GM12878 (cell line): ENCODE data around the gene MMP19. TPM values are rescaled to one million over a fixed set of nuclear protein-coding genes. Genes with fewer than 3 reads are reported as not detected.
A peak's percentile ranks its signal among the peaks of the same experiment; 100 is the strongest.

ENCODE experiments used
- CBFB ChIP-seq: IDR thresholded peaks from 2 replicates; pipeline ENCODE4 v1.6.1; 2016; ENCODE audit warnings: antibody characterized with exemption, low read depth
- E2F8 ChIP-seq: fragments of 450-650 bp; IDR thresholded peaks from 2 replicates; pipeline ENCODE4 v1.6.1; 2018; ENCODE audit warnings: mild to moderate bottlenecking, low read depth, moderate library complexity; ENCODE audit not compliant: partially characterized antibody
- ESRRA ChIP-seq: IDR thresholded peaks from 2 replicates; pipeline ENCODE4 v1.6.1; 2012; ENCODE audit warnings: mild to moderate bottlenecking, low read length, improper control_type of control experiment
- FOXM1 ChIP-seq: IDR thresholded peaks from 2 replicates; pipeline ENCODE4 v1.6.1; 2012; ENCODE audit warnings: low read depth, mild to moderate bottlenecking, inconsistent platforms, low read length, moderate library complexity
- JUNB ChIP-seq: IDR thresholded peaks from 2 replicates; pipeline ENCODE4 v1.6.1; 2016; ENCODE audit warnings: antibody characterized with exemption, mild to moderate bottlenecking
- MTA3 ChIP-seq: IDR thresholded peaks from 2 replicates; pipeline ENCODE4 v1.6.1; 2012; ENCODE audit warnings: low read length, inconsistent platforms, borderline replicate concordance
- RB1 ChIP-seq: fragments of 450-650 bp; formaldehyde crosslinking; IDR thresholded peaks from 2 replicates; pipeline ENCODE4 v1.6.1; 2017; ENCODE audit warnings: mild to moderate bottlenecking, borderline replicate concordance
- RUNX3 ChIP-seq: IDR thresholded peaks from 2 replicates; pipeline ENCODE4 v1.6.1; 2012; ENCODE audit warnings: low read length, inconsistent platforms
- SUPT20H ChIP-seq: IDR thresholded peaks from 2 replicates; pipeline ENCODE4 v1.6.1; 2011; ENCODE audit warnings: low read depth, mild to moderate bottlenecking, low read length, moderate library complexity, borderline replicate concordance; ENCODE audit not compliant: control insufficient read depth
- SUZ12 ChIP-seq: fragments of 200-600 bp; sonication (generic); IDR thresholded peaks from one replicate; pipeline ENCODE4 v1.6.1; 2018; ENCODE audit warnings: antibody characterized with exemption, mild to moderate bottlenecking; ENCODE audit not compliant: unreplicated experiment
- TBL1XR1 ChIP-seq: IDR thresholded peaks from 2 replicates; pipeline ENCODE4 v1.6.1; 2012; ENCODE audit warnings: low read depth, low read length, improper control_type of control experiment
- ZBTB11 ChIP-seq: fragments of 450-650 bp; formaldehyde crosslinking; IDR thresholded peaks from 2 replicates; pipeline ENCODE4 v1.5.0; 2022; ENCODE audit warnings: mild to moderate bottlenecking, missing genetic modification characterization
- ZNF687 ChIP-seq: fragments of 450-650 bp; IDR thresholded peaks from 2 replicates; pipeline ENCODE4 v1.6.1; 2017; ENCODE audit warnings: mild to moderate bottlenecking, moderate library complexity
- polyA plus RNA-seq, 11 experiments: library from polyadenylated mRNA; depleted of rRNA in 4 of 11; unstranded in 6 of 11; stranded (reverse) in 5 of 11; fragments of >200 nt; fragmentation: Nextera tagmentation in 4 of 11; fragmentation: Illumina TruSeq in 1 of 11; extraction: Ambion mirVana in 4 of 11; extraction: Trizol in 1 of 11; gene quantifications; 1 replicate in 1 of 11; 2 replicates in 10 of 11; pipeline versions ENCODE4 v1.2.1 to v1.2.3, GENCODE V29; 2011 to 2016; ENCODE audit warnings: inconsistent platforms in 2 of 11, missing spikeins in 2 of 11, low read depth in 1 of 11
- total RNA-seq, 4 experiments: library from RNA; depleted of rRNA in 3 of 4; stranded (reverse); fragments of >200 nt in 3 of 4; fragmentation: Illumina TruSeq in 1 of 4; extraction: Trizol in 1 of 4; gene quantifications; 2 replicates each; pipeline versions ENCODE4 v1.2.1 to v1.2.3, GENCODE V29; 2013 to 2021
- TF ChIP-seq, protein P1 (sequence below): fragments of 450-650 bp; IDR thresholded peaks from 2 replicates; pipeline ENCODE4 v1.6.1; 2017; ENCODE audit warnings: antibody characterized with exemption, mild to moderate bottlenecking, moderate library complexity

Gene MMP19
- total and polyA plus RNA-seq, 10 of the 15 experiments (the other 5 are each of a cell fraction or from before 2014, with no cell fraction given): 0.03 to 0.04 (median 0.04) TPM; not detected in 7

DNA sequence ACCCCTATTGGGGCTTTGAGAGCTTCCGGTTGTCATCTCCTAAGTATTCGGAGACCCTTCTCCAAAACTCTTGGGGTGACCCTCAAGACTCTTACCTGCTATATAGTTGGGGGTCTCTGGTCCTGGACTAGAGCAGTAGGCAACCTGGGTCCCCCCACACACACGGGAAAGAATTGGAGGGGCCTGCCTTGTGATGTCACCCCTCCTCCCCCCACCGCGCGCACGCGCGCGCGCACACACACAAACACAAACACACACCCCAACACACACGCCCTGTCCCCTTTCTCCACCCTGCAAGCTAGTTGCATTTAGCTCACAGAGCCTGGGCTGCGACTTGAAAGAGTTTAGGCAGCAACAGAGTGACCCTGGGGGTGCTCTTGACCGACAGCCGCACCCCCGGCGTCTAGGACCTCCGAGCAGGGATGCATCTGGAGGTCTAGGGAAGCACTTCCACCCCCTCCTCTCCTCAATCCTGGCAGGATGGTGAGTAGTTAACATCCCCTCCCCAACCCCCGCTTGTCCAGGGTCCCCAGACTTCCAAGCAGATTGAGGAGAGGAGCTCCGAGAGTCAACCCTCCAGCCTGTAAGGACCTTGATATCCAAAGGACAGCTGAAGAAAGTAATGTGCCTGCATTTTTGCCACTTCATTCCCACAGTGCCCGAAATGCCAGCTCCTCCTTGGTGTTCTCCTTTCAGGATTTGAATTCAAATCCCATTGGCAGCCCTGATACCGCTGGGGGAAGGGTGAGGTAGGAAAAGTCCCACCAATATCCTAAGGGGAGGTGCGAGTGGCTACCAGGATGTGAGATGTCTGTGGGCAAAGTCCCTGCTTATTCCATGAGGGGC lies 11.9 kb downstream of the MMP19 start (continued):
- no peak for TF ChIP-seq ZNF687
- TF ChIP-seq ZBTB11 (CRISPR knock-in tag): no peak
- TF ChIP-seq ESRRA: no peak
- TF ChIP-seq RB1: no peak
- no peak for TF ChIP-seq JUNB
- no peak for TF ChIP-seq FOXM1
- no peak for TF ChIP-seq TBL1XR1
- no peak for TF ChIP-seq SUPT20H
- TF ChIP-seq E2F8: peak; percentile 53
- TF ChIP-seq SUZ12: no peak
- no peak; the same call in 1 of the 2 replicates for TF ChIP-seq RUNX3
- TF ChIP-seq CBFB: no peak
- TF ChIP-seq MTA3: no peak
- TF ChIP-seq, protein P1, sequence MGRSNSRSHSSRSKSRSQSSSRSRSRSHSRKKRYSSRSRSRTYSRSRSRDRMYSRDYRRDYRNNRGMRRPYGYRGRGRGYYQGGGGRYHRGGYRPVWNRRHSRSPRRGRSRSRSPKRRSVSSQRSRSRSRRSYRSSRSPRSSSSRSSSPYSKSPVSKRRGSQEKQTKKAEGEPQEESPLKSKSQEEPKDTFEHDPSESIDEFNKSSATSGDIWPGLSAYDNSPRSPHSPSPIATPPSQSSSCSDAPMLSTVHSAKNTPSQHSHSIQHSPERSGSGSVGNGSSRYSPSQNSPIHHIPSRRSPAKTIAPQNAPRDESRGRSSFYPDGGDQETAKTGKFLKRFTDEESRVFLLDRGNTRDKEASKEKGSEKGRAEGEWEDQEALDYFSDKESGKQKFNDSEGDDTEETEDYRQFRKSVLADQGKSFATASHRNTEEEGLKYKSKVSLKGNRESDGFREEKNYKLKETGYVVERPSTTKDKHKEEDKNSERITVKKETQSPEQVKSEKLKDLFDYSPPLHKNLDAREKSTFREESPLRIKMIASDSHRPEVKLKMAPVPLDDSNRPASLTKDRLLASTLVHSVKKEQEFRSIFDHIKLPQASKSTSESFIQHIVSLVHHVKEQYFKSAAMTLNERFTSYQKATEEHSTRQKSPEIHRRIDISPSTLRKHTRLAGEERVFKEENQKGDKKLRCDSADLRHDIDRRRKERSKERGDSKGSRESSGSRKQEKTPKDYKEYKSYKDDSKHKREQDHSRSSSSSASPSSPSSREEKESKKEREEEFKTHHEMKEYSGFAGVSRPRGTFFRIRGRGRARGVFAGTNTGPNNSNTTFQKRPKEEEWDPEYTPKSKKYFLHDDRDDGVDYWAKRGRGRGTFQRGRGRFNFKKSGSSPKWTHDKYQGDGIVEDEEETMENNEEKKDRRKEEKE: peak; percentile 90
